Dedifferentiated amniotic fluid mesenchymal stem cell (primary cell): ENCODE data around the gene OR9G1.
"Not testable (repeated sequence)": the region's sequence is repeated elsewhere in the genome, so short reads cannot be mapped to it uniquely, and the experiment has no call there.

Experiments
- DNase-seq: peaks from one replicate; pipeline ENCODE4 v3.0.0-alpha.2; 2016; ENCODE audit errors: extremely low spot score

OR9G1 gene

GRCh38 chr11:56698795-56699194 is at the start of gene OR9G1:
Gene OR9G1 (plus strand): TSS chr11:56699095. CDS start chr11:56700388, 1,293 bp downstream.
- DNase-seq: no peak

DNA sequence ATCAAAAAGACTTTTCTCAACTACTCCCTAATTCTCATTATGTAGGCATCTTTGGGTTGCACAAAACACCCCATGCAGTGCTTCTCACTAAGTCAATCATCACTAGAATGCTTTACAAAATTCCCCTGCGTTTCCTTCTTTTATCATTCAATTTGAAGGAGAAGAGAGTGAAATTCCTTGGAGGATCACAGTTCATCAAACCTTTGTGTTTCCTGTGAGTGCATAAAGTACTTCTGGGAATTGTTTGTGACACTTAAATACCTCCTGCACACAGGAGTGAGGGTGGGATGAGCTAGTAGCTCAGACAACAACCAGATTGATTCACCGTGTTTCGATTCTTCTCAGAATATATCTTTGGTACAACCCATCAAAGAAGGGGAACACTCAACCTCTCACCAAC is 39.1 kb upstream of the OR9G1 start:
- DNase-seq: no peak

GRCh38 chr11:56663386-56663785 is 35.5 kb upstream of the OR9G1 start, which contains the start of gene OR5AR1:
Gene OR5AR1 (plus strand): TSS chr11:56663686. CDS start chr11:56663686, 0 bp downstream.
- DNase-seq: no peak

GRCh38 chr11:56670984-56671383 is 27.9 kb upstream of the OR9G1 start:
- DNase-seq: no peak

DNA sequence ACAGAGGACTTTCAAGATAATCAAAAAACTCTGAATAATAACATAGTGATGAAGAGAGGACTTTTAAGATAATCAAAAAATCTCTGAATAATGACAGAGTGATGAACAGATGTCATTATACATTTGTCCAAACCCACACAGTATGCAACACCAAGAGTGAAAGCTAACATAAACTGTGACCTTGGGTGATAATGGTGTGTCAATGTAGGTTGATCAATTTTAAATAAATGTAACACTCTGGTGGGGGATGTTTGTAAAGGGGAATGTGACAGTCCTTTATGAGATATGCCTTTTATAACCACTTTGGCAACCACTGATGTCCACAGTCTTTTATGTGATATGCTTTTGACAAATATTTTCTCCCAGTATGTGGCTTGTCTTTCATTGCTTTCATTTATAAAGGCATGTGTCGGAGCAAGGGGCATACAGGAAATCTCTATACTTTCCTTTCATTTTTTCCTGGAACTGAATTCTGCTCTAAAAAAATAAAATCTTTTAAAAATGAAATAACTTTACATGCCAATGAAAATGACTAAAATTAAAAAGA is 10.3 kb upstream of the OR9G1 start:
- no peak for DNase-seq

DNA sequence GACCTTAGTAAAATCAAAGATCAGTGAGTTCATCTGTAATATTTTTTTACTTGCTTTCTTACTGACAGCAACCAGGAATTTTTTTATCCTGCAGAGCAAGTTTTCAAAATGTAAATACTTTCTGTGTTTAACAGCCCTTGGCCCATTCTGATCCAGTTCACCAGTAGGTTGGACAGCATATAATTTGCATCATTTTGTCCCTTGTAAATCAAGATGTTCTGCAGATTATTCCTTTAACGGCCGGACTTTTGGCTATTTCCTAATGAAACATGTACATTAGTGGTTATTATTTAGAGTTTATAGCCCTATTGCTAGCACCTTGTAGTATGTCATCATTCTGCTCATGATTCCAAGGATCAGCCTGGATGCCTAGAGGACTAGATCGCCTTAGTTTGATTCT is 7.7 kb upstream of the OR9G1 start:
- not testable (repeated sequence) for DNase-seq

GRCh38 chr11:56693428-56693827 is 5.5 kb upstream of the OR9G1 start:
- DNase-seq: no peak

- no peak for DNase-seq
These were observed 1.5 kb downstream of the OR9G1 start for GRCh38 chr11:56700242-56700913.

GRCh38 chr11:56700914-56701485 is 2.1 kb downstream of the OR9G1 start:
- DNase-seq: no peak

- DNase-seq: no peak
These were observed 7.0 kb downstream of the OR9G1 start for GRCh38 chr11:56705784-56706396.

GRCh38 chr11:56706486-56706885 is 7.6 kb downstream of the OR9G1 start:
- no peak for DNase-seq

DNA sequence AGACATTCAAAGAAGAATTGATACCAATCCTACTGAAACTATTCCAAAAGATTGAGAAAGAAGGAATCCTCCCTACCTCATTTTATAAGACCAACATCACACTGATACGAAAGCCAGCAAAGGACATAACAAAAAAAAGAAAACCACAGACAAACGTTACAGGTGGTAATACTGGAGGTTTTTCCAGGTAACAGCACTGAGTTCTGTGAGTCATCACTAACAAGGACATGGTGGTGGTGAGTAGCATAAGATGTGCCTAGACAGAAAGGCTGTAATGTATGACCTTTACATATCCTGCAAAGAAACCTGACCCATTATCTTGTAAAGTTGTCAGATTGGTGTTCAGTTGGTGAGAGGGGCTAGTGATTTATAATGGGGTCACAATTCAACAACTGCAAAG is 15.3 kb downstream of the OR9G1 start:
- no peak for DNase-seq

DNA sequence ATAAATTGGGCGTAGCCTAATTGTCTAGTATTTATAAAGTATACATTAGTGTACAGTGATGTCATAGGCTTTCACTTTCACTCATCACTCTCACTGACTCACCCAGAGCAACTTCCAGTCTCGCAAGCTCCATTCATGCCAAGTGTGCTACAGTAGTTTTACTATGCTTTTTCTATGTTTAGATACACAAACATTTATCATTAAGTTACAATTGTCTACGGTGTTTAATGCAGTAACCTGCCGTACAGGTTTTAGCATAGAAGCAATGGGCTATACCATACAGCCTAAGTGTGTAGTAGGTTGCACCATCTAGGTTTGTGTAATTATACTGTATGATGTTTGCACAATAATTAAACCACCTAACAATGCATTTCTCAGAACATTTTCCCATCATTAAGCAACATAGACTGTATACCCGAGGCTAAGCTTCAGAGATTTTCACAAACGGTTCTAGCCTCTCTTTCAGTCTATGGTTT is 17.5 kb downstream of the OR9G1 start:
- DNase-seq: no peak

- DNase-seq: no peak
These were observed 21.6 kb downstream of the OR9G1 start for GRCh38 chr11:56720513-56720912.

GRCh38 chr11:56740107-56740506 is 41.2 kb downstream of the OR9G1 start:
- no peak for DNase-seq

DNA sequence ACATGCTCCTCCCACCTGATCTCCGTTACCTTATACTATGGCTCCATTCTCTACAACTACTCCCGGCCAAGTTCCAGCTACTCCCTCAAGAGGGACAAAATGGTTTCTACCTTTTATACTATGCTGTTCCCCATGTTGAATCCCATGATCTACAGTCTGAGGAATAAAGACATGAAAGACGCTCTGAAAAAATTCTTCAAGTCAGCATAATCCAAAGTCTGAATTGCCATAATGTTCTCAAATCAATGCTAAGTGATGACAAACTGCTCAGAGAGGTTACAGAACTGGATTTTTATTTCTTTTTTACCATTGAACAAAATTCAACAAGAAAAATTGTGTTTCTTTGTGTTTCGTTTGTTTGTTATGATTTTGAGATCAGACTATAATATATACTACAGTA is 42.0 kb downstream of the OR9G1 start:
- DNase-seq: no peak

DNA sequence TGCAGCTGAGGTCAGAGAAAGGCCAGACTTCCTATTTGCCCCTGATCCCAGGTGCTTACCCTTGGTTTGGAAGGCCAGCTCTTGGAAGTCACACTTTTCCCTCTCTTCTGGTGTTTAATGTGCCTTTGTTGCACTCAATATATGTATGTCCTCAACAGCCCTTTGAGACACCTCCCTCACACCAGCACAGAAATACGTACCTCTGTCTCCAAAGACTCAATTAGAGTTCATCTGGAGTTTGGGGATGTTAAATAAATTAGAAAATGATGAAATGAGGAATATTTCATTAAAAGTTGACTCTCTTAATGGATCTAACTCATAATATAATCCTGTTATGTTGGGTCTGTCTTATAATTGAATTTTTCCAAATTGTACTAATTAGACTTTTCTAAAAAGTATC is 49.7 kb downstream of the OR9G1 start, which contains the start of gene OR9G4:
Gene OR9G4, minus strand, starts transcription at position 101 of the 400 bp plus-strand sequence. CDS start 4,931 bp downstream, outside the sequence.
- DNase-seq: no peak

DNA sequence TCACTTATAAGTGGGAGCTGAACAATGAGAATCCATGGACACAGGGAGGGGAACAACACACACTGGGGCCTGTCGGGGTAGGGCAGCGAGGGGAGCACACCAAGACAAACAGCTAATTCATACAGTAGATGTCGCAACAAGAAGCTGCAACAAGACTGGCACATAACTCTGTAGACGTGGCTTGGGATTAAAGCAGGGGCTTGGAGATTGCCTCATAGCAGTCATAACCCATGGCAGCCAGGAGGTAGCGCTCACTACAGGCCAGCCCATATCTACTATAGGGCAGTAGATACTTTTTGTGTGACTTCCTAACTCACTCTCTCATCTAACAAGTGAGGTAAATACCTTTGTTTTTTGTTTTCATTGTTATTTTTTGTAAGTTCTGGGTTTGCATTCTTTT is 51.3 kb downstream of the OR9G1 start:
- no peak for DNase-seq

DNA sequence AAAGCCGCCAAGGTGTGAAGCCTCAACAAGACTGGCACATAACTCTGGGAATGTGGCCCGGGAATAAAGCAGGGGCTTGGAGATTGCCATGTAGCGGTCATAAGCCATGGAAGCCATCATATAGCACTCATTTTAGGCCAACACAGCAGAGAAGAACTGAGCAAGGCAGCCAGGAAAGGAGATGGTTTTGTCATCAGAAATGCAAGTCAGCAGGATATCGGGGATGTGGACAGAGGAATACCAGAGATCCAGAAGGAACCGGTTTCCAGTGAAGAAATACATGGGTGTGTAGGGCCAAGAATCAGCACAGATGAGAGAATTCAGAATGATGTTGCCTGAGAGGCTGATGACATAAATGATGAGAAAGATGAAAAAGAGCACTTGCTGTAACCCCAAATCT is 52.6 kb downstream of the OR9G1 start:
- DNase-seq: no peak
